ENCODE data around the gene ZDHHC3.

GRCh38 chr3:44914936-44915335 lies 61.0 kb downstream of the ZDHHC3 start:
- peak in 4 of 6 experiments; percentile 16 to 43 (median 30) for TF ChIP-seq CTCF (IDR thresholded peaks at IDR 0.05)
- no peak for TF ChIP-seq EP300 (IDR thresholded peaks at IDR 0.05)
